Osteoblast (primary cell): Measurements from ENCODE around the gene AUTS2. TPM values are rescaled to one million over a fixed set of nuclear protein-coding genes. Genes with fewer than 3 reads are reported as not detected.

ENCODE experiments used
- DNase-seq: peaks from one replicate; pipeline ENCODE4 v3.0.0; 2011; ENCODE audit warnings: low spot score, mixed read lengths; ENCODE audit not compliant: insufficient read length; ENCODE audit errors: missing footprints
- H2AFZ ChIP-seq: 2 replicates; pipeline ENCODE4 v1.6.0; 2011; ENCODE audit warnings: mild to moderate bottlenecking, low read length
- H3K27ac ChIP-seq: 2 replicates; pipeline ENCODE4 v1.5.1; 2011; ENCODE audit warnings: mild to moderate bottlenecking, low read depth, low read length, moderate library complexity
- H3K27me3 ChIP-seq: 2 replicates; pipeline ENCODE4 v1.6.0; 2012; ENCODE audit warnings: mild to moderate bottlenecking, control low read depth, inconsistent platforms, low read length, moderate library complexity; ENCODE audit not compliant: insufficient read depth
- H3K36me3 ChIP-seq: 2 replicates; pipeline ENCODE4 v1.5.1; 2011; ENCODE audit warnings: mild to moderate bottlenecking, low read length, control low read depth, moderate library complexity; ENCODE audit not compliant: insufficient read depth
- H3K4me1 ChIP-seq: 2 replicates; pipeline ENCODE4 v1.5.1; 2011; ENCODE audit warnings: mild to moderate bottlenecking, low read length, control low read depth, moderate library complexity; ENCODE audit not compliant: insufficient read depth
- H3K4me2 ChIP-seq: 2 replicates; pipeline ENCODE4 v1.6.0; 2011; ENCODE audit warnings: mild to moderate bottlenecking, low read length; ENCODE audit not compliant: insufficient read depth
- H3K4me3 ChIP-seq: fragments of 200-600 bp; sonication (generic); 3 replicates; pipeline ENCODE4 v1.5.1; 2012; ENCODE audit warnings: mild to moderate bottlenecking, low read length, inconsistent platforms; ENCODE audit not compliant: insufficient read depth
- H3K79me2 ChIP-seq: 2 replicates; pipeline ENCODE4 v1.6.0; 2012; ENCODE audit warnings: mild to moderate bottlenecking, low read length, control low read depth, inconsistent platforms; ENCODE audit not compliant: insufficient read depth
- H3K9me3 ChIP-seq: 2 replicates; pipeline ENCODE4 v1.5.1; 2011; ENCODE audit warnings: low read depth, low read length, control low read depth
- H4K20me1 ChIP-seq: 2 replicates; pipeline ENCODE4 v1.6.0; 2012; ENCODE audit warnings: mild to moderate bottlenecking, low read length, control low read depth; ENCODE audit not compliant: insufficient read depth
- total RNA-seq: library from RNA; depleted of rRNA; stranded (reverse); fragments of >200 nt; gene quantifications from 2 replicates; pipeline ENCODE4 v1.2.3, GENCODE V29; 2012
- TF ChIP-seq, protein P1 (sequence below): IDR thresholded peaks from 2 replicates; pipeline ENCODE4 v1.5.1; 2011; ENCODE audit warnings: mild to moderate bottlenecking, low read depth, low read length, moderate library complexity; ENCODE audit errors: extremely low read depth

Gene AUTS2
- total RNA-seq, 1 donor, result 15.2 TPM

DNA sequence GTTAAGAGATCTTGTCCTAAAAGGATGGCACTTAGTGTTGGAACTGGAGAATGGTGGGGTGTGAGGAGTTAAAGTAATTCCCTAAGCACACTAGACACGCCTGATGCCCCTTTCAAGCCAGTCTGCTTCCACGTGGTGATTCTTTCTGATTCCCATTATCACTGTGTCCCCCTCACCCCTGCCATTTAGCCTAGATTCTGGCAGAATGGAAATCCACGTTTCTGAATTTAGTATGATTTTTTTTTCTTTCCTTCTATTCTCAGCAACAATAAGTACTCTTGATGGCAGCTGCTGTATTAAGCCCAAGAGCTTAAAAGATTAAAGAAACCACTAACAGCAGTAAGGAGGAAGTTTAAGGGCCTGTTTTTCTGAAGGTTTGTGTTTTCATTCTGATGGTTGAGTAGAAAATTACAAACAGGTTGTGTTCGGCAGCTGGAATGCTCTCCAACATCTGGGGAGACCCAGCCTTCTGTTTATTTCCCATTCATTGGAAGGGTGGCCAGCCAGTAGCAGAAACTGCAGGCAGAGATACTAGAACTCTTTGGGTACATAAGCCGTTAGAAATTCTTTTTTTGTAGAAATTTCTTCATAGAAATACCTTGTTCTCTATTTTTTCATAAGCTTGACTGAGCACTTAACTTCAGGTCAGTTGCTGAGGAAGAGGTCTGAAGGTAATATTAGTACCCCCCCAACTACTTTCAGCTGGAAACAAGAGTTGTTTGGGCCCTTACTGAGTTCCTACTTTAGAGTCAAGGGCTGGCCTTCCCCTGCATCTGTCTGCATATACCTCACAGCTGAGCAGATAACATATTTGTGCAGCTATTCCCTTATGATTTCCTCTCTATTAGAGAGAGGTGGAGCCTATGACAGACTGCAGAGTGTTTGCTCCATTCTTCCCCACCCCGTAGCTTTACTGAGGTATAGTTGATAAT is 355.1 kb downstream of the AUTS2 start:
- Histone ChIP-seq H3K9me3 (no peaks in the 10 kb centered on the region), H4K20me1 (no peaks in the 10 kb centered on the region), H2AFZ (no peak overlapping the region), H3K4me2 (no peak overlapping the region), H3K4me1 (no peaks in the 10 kb centered on the region), H3K27ac (no peak overlapping the region), H3K4me3 (no peak overlapping the region), H3K27me3 (no peaks in the 10 kb centered on the region), H3K36me3 (no peaks in the 10 kb centered on the region), H3K79me2 (no peaks in the 10 kb centered on the region)
- TF ChIP-seq, protein P1, sequence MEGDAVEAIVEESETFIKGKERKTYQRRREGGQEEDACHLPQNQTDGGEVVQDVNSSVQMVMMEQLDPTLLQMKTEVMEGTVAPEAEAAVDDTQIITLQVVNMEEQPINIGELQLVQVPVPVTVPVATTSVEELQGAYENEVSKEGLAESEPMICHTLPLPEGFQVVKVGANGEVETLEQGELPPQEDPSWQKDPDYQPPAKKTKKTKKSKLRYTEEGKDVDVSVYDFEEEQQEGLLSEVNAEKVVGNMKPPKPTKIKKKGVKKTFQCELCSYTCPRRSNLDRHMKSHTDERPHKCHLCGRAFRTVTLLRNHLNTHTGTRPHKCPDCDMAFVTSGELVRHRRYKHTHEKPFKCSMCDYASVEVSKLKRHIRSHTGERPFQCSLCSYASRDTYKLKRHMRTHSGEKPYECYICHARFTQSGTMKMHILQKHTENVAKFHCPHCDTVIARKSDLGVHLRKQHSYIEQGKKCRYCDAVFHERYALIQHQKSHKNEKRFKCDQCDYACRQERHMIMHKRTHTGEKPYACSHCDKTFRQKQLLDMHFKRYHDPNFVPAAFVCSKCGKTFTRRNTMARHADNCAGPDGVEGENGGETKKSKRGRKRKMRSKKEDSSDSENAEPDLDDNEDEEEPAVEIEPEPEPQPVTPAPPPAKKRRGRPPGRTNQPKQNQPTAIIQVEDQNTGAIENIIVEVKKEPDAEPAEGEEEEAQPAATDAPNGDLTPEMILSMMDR, result no peak
- no peak for DNase-seq

DNA sequence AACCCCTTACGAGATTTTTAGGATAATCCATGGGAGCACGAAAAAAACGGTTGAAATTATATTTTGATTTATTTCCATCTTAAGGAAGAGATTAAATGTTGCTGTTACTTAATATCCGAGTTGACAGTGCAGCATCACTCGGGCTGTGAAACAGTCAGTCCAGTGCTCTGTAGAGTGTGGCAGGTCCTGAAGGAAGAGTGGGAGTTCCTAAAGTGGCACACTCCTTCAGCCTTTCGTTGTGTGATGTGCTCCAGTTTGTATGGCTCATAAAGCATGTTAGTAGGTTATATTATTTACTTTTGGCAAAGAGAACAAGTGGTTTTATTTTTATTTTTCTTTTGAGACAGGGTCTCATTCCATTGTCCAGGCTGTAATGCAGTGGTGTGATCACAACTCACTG is 358.3 kb downstream of the AUTS2 start:
- no peaks in the 10 kb centered on the region for H3K79me2 ChIP-seq
- H2AFZ ChIP-seq, result no peak overlapping the region
- H3K4me3 ChIP-seq, result no peak overlapping the region
- no peaks in the 10 kb centered on the region for H3K4me1 ChIP-seq
- H3K36me3 ChIP-seq, result no peaks in the 10 kb centered on the region
- no peak for DNase-seq
- no peak overlapping the region for H3K4me2 ChIP-seq
- H3K27me3 ChIP-seq, result no peaks in the 10 kb centered on the region
- H3K9me3 ChIP-seq, result no peaks in the 10 kb centered on the region
- no peak overlapping the region for H3K27ac ChIP-seq
- H4K20me1 ChIP-seq, result peaks cover 3% of the 10 kb centered on the region
- TF ChIP-seq, protein P1, result no peak

DNA sequence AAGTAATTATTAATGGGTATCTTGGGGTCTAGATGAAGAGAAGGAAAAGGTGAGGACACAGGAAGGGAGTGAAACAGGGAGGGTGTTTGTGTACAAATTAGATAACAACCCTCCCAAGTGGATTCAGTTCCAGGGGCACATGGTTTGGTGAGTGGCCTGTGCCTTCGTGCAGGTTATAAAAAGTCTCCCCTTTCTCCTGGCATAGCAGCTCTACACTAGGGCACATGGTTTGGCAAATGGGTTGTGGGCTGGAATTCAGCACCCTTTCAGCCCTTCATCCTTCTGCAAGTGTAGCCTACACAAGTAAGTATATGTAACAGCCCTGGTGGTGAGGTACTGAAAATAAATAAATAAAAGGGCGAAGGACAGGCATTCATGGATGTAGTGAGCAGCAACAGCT is 359.4 kb downstream of the AUTS2 start:
- Histone ChIP-seq H3K4me1 (no peaks in the 10 kb centered on the region), H3K27me3 (no peaks in the 10 kb centered on the region), H3K4me2 (no peak overlapping the region), H3K4me3 (no peak overlapping the region), H4K20me1 (peaks cover 8% of the 10 kb centered on the region), H2AFZ (no peak overlapping the region), H3K27ac (no peak overlapping the region), H3K9me3 (no peaks in the 10 kb centered on the region), H3K36me3 (no peaks in the 10 kb centered on the region), H3K79me2 (no peaks in the 10 kb centered on the region)
- no peak for DNase-seq
- TF ChIP-seq, protein P1, result no peak

DNA sequence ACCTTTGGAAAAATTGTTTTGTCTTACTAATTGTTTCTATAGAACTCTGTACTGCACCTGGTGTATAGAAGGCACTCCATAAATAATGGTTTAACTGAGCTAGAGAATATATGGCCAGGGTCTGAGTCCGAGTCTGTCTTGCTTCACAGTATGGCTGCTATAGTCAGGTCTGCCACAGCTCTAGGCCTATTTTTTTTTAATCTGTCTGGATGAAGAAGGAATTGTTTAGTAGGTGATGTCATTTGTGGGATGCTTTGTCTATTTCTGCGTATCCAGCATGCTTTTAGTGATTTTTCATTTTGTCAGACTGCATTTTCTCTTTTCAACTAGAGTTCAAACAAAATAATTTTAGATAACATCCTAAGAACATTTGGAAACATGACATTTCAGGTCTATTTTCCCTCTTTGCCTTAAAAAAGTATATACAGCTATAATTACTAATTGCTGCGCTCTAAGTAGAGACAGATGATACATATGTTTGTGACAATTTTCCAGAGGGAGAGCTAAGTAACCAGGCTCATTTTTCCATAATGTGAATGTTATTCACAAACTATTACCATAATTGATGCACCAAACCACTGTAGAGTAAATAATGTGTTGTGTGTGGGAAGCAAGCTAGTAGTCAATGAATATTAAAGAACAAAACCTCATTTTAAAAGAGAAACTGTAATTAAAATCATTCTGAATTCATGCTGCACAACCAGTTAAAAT is 361.7 kb downstream of the AUTS2 start:
- no peak for DNase-seq
- no peak overlapping the region for H3K4me3 ChIP-seq
- H3K36me3 ChIP-seq, result no peaks in the 10 kb centered on the region
- H3K4me2 ChIP-seq, result no peak overlapping the region
- peaks cover 8% of the 10 kb centered on the region for H4K20me1 ChIP-seq
- TF ChIP-seq, protein P1, result no peak
- no peaks in the 10 kb centered on the region for H3K27me3 ChIP-seq
- no peaks in the 10 kb centered on the region for H3K4me1 ChIP-seq
- H3K9me3 ChIP-seq, result no peaks in the 10 kb centered on the region
- no peaks in the 10 kb centered on the region for H3K79me2 ChIP-seq
- H3K27ac ChIP-seq, result no peak overlapping the region
- no peak overlapping the region for H2AFZ ChIP-seq
